HG02852 (cell line): Measurements from ENCODE around the gene INPP4B.

Source experiments
- ATAC-seq: cut with Tn5 transposase; IDR thresholded peaks from one replicate; pipeline ENCODE4 v1.9.1; 2021; ENCODE audit warnings: mild to moderate bottlenecking, moderate library complexity; ENCODE audit not compliant: unreplicated experiment

The INPP4B gene

GRCh38 chr4:142383800-142384470 is 462.2 kb downstream of the INPP4B start:
- no peak for ATAC-seq

- ATAC-seq, result no peak
Observed at GRCh38 chr4:142383354-142383753, 462.7 kb downstream of the INPP4B start.

- no peak for ATAC-seq
Observed at GRCh38 chr4:142380052-142380602, 466.0 kb downstream of the INPP4B start.

GRCh38 chr4:142379277-142380051 is 466.6 kb downstream of the INPP4B start:
- ATAC-seq, result no peak

- no peak for ATAC-seq
Observed at GRCh38 chr4:142378179-142378578, 467.9 kb downstream of the INPP4B start.

- no peak for ATAC-seq
Observed at GRCh38 chr4:142377342-142378091, 468.6 kb downstream of the INPP4B start.

GRCh38 chr4:142376204-142376603 is 469.9 kb downstream of the INPP4B start:
- no peak for ATAC-seq

- ATAC-seq, result no peak
Observed at GRCh38 chr4:142373610-142374009, 472.5 kb downstream of the INPP4B start.

GRCh38 chr4:142372530-142373260 is 473.4 kb downstream of the INPP4B start:
- no peak for ATAC-seq

- ATAC-seq, result no peak
Observed at GRCh38 chr4:142369141-142369540, 477.0 kb downstream of the INPP4B start.

- ATAC-seq, result no peak
Observed at GRCh38 chr4:142367418-142368180, 478.5 kb downstream of the INPP4B start.

- no peak for ATAC-seq
Observed at GRCh38 chr4:142366769-142367181, 479.3 kb downstream of the INPP4B start.

GRCh38 chr4:142365391-142365790 is 480.7 kb downstream of the INPP4B start:
- ATAC-seq, result no peak

GRCh38 chr4:142363686-142364085 is 482.4 kb downstream of the INPP4B start:
- no peak for ATAC-seq

- no peak for ATAC-seq
Observed at GRCh38 chr4:142361981-142362380, 484.1 kb downstream of the INPP4B start.

- no peak for ATAC-seq
Observed at GRCh38 chr4:142360657-142361056, 485.4 kb downstream of the INPP4B start.

GRCh38 chr4:142358656-142359055 is 487.4 kb downstream of the INPP4B start:
- ATAC-seq, result no peak

- no peak for ATAC-seq
Observed at GRCh38 chr4:142356801-142357200, 489.3 kb downstream of the INPP4B start.

- no peak for ATAC-seq
Observed at GRCh38 chr4:142356118-142356759, 489.9 kb downstream of the INPP4B start.
